HCT116 (cell line): Measurements from ENCODE around the gene SAMD4A.

Source experiments
- CBX3 ChIP-seq: IDR thresholded peaks from 2 replicates; pipeline ENCODE4 v1.6.1; 2012; ENCODE audit warnings: low read depth
- ELF1 ChIP-seq: IDR thresholded peaks from 2 replicates; pipeline ENCODE4 v1.6.1; 2012; ENCODE audit warnings: low read depth, borderline replicate concordance
- POLR2A ChIP-seq: IDR thresholded peaks from 2 replicates; pipeline ENCODE4 v1.7.0; 2011; ENCODE audit warnings: borderline replicate concordance; ENCODE audit not compliant: insufficient read depth, insufficient read length; ENCODE audit errors: extremely low read depth
- SIN3A ChIP-seq: IDR thresholded peaks from 2 replicates; pipeline ENCODE4 v1.6.1; 2012; ENCODE audit warnings: low read depth
- ZFX ChIP-seq: fragments of 450-650 bp; IDR thresholded peaks from 2 replicates; pipeline ENCODE4 v1.6.1; 2017
- TF ChIP-seq, protein P1 (sequence below), 3 experiments: fragments of 200-600 bp in 1 of 3; sonication (generic) in 1 of 3; IDR thresholded peaks in 2 of 3; conservative IDR thresholded peaks in 1 of 3; 2 replicates each; pipeline ENCODE4 v1.5.1; 2012 to 2017; ENCODE audit warnings: low read depth in 2 of 3, low read length in 2 of 3, antibody characterized with exemption in 1 of 3, borderline replicate concordance in 1 of 3, control low read depth in 1 of 3, mild to moderate bottlenecking in 1 of 3, mixed read lengths in 1 of 3, mixed run types in 1 of 3, moderate library complexity in 1 of 3; ENCODE audit not compliant: insufficient read depth in 1 of 3
- TF ChIP-seq, protein P2 (sequence below): IDR thresholded peaks from 2 replicates; pipeline ENCODE4 v1.6.1; 2011; ENCODE audit warnings: mild to moderate bottlenecking, low read length, moderate library complexity; ENCODE audit not compliant: insufficient replicate concordance; ENCODE audit errors: extremely low read depth
- TF ChIP-seq, protein P3 (sequence below): IDR thresholded peaks from 2 replicates; pipeline ENCODE4 v1.6.1; 2012

DNA sequence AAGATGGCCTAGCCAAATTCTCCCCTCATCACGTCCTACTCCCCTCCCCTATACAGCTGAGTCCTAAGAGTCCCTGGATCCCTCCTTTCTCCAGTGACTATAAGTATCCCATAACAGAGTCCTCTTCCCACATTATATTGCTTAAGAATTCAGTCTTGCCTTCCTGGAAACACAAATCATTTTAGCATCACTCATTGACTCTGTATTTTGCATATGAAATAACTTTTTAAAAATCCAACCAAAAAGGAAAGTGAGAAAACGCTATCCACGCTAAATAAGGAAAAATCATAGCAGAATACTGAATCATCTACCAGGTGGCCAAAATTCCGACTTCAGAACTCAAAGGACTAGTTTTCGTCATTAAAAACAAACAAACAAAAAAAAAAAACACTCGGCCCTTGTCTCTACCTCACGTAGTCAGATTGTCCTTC lies 205.5 kb downstream of the SAMD4A start:
- TF ChIP-seq CBX3 (no peak), ELF1 (no peak), SIN3A (no peak), POLR2A (no peak), ZFX (no peak)
- TF ChIP-seq, protein P1, sequence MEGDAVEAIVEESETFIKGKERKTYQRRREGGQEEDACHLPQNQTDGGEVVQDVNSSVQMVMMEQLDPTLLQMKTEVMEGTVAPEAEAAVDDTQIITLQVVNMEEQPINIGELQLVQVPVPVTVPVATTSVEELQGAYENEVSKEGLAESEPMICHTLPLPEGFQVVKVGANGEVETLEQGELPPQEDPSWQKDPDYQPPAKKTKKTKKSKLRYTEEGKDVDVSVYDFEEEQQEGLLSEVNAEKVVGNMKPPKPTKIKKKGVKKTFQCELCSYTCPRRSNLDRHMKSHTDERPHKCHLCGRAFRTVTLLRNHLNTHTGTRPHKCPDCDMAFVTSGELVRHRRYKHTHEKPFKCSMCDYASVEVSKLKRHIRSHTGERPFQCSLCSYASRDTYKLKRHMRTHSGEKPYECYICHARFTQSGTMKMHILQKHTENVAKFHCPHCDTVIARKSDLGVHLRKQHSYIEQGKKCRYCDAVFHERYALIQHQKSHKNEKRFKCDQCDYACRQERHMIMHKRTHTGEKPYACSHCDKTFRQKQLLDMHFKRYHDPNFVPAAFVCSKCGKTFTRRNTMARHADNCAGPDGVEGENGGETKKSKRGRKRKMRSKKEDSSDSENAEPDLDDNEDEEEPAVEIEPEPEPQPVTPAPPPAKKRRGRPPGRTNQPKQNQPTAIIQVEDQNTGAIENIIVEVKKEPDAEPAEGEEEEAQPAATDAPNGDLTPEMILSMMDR (IDR thresholded peaks at IDR 0.05 in 2 of 3, conservative IDR thresholded peaks at IDR 0.05 in 1 of 3; ENCODE audit: borderline replicate concordance in 1 of 3, insufficient read depth in 1 of 3, low read depth in 2 of 3, low read length in 2 of 3), result no peak
- TF ChIP-seq, protein P2, sequence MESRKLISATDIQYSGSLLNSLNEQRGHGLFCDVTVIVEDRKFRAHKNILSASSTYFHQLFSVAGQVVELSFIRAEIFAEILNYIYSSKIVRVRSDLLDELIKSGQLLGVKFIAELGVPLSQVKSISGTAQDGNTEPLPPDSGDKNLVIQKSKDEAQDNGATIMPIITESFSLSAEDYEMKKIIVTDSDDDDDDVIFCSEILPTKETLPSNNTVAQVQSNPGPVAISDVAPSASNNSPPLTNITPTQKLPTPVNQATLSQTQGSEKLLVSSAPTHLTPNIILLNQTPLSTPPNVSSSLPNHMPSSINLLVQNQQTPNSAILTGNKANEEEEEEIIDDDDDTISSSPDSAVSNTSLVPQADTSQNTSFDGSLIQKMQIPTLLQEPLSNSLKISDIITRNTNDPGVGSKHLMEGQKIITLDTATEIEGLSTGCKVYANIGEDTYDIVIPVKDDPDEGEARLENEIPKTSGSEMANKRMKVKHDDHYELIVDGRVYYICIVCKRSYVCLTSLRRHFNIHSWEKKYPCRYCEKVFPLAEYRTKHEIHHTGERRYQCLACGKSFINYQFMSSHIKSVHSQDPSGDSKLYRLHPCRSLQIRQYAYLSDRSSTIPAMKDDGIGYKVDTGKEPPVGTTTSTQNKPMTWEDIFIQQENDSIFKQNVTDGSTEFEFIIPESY, result no peak
- TF ChIP-seq, protein P3, sequence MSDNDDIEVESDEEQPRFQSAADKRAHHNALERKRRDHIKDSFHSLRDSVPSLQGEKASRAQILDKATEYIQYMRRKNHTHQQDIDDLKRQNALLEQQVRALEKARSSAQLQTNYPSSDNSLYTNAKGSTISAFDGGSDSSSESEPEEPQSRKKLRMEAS, result no peak
